NCI-H1048 (cell line): ENCODE measurements around the gene TMEM151A.
"Not testable (repeated sequence)": the region's sequence is repeated elsewhere in the genome, so short reads cannot be mapped to it uniquely, and the experiment has no call there.

Experiments used
- DNase-seq: peaks from one replicate; lab custom pipeline; 2025; lab: John Stamatoyannopoulos, UW

The TMEM151A gene

GRCh38 chr11:66291706-66292542 is at the start of gene TMEM151A:
Gene TMEM151A (plus strand): TSS chr11:66291894. CDS start chr11:66292014, 120 bp downstream.
- no peak for DNase-seq

DNA sequence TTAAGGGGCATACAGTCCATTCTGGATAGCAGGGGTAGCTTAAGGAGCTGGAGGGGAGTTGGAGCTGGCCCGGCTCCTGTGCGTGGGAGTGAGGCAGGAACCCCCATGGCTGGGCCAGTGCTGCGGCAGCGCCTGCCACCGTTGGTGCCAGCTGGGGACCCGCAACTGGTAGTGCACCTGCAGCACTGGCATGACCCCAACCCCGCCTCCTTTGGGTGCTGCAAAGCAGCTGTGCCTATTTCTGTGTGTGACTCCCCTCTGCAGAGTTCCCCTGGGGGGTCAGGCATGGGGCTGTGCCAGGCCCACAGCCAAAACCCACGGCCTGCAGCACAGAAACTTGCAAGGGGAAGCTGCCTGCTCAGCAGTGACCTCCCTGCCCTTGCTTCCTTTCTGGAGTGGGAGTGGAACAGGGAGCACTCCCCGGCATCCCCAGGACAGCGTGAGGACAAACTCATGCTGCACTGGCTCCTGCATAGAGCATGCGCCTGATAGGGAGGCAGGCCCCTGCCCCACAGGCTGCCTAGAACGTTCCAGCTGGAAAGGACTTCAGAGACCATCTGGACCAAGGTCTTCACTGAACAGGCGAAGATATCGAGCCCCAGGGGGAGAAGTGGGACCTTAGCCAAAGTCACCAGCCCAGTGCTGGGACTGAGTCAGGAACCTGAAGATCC is 49.5 kb upstream of the TMEM151A start:
- no peak for DNase-seq

GRCh38 chr11:66243782-66244535 is 47.7 kb upstream of the TMEM151A start:
- no peak for DNase-seq

- no peak for DNase-seq
These were observed 44.4 kb upstream of the TMEM151A start for GRCh38 chr11:66247295-66247694.

GRCh38 chr11:66247801-66248200 is 43.9 kb upstream of the TMEM151A start:
- DNase-seq = no peak

- no peak for DNase-seq
These were observed 42.8 kb upstream of the TMEM151A start for GRCh38 chr11:66248903-66249302.

DNA sequence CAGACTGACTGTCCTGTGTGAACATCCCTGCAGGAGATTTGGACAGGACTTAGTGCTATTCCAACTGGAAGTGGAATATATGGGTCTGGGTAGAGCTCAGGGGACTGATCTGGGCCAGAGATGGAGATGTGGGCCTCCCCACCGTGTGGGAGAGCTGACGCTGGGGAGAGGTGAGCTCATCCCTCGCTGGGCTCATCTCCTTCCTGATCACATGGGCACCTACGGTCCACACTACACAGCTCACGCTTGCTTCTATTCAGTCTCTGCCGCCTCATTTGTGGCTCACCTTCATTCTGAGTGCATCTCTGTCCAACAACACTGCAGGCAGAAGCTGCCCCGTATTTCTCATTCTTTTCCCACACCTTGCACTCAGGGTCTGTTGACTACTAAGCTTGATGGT is 39.9 kb upstream of the TMEM151A start:
- no peak for DNase-seq

- DNase-seq = not testable (repeated sequence)
These were observed 38.6 kb upstream of the TMEM151A start for GRCh38 chr11:66253081-66253480.

GRCh38 chr11:66258473-66258893 is 33.2 kb upstream of the TMEM151A start:
- no peak for DNase-seq

DNA sequence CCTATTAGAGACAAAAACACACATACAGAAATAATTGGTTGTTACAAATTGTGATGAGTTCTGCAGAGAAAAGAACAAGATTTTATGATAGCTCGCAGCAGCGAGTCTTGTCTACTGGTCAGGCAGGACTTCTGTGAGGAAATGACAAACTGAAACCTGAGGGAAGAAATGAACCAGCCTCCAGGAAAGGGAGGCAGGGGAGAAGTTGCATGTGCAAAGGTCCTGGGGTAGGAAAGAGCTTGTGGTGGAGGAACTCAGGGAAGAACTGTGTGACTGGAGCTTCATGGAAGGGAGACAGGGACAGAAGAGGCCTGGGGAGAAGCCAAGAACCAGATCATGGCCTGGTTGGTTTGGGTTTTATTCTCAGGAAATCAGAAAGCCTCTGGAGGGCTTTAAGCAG is 32.5 kb upstream of the TMEM151A start:
- DNase-seq = no peak

DNA sequence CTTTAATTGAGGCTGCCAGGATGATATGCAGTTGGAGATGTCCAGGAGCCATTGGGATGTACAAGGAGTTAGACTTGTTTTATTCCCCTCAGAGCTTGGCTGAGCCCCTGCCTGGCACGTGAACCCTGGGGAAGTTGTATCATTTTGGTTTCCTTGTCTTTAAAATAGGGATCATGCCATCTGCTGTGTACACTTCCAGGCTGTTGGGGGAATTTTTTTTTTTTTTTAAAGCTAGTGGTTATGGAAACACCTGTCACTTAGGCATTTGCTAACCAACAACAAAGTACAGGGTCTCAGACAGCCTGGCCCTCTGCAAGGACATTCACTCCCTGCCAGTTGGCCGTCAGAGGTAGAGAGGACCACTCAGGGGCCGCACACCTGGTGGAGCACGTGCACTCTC is 31.7 kb upstream of the TMEM151A start:
- DNase-seq = no peak

DNA sequence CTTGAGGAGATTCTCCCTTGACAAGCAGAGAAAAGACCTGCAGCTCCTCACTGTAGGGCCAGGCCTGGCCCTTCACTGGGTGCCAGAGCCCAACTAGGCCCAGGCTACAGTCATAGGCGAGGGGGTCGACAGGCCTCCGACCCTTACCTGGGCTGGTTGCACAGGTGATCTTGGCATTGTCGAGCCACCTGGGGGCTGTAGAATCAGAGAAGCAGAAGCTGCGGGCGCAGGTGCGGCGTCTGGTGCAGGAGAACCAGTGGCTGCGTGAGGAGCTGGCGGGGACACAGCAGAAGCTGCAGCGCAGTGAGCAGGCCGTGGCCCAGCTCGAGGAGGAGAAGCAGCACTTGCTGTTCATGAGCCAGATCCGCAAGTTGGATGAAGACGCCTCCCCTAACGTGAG is 30.1 kb upstream of the TMEM151A start:
- no peak for DNase-seq

- no peak for DNase-seq
These were observed 29.5 kb upstream of the TMEM151A start for GRCh38 chr11:66262191-66262590.

DNA sequence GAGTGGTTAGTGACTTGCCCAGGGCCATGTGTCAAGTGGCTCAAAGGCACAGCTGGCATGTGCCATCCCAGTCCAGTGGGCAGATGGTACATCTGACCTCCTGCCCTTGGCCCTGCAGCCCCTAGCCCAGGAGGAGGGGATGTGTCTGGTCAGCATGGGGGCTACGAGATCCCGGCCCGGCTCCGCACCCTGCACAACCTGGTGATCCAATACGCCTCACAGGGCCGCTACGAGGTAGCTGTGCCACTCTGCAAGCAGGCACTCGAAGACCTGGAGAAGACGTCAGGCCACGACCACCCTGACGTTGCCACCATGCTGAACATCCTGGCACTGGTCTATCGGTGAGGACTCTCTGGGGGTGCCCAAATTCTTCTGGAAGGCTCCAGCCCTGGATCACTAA is 29.0 kb upstream of the TMEM151A start:
- no peak for DNase-seq

GRCh38 chr11:66263231-66263630 is 28.5 kb upstream of the TMEM151A start:
- no peak for DNase-seq

DNA sequence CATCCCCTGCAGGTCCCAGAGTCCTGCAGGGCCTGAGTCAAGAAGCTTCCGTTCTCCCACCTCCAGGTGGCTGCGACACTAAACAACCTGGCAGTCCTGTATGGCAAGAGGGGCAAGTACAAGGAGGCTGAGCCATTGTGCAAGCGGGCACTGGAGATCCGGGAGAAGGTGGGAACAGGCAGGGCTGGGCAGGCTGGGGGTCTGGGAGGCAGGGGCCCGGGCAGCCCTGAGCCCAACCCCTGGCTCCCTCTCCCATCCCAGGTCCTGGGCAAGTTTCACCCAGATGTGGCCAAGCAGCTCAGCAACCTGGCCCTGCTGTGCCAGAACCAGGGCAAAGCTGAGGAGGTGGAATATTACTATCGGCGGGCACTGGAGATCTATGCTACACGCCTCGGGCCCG is 27.9 kb upstream of the TMEM151A start:
- no peak for DNase-seq

GRCh38 chr11:66264383-66264782 is 27.3 kb upstream of the TMEM151A start:
- no peak for DNase-seq

GRCh38 chr11:66264914-66265313 is 26.8 kb upstream of the TMEM151A start:
- DNase-seq = no peak

DNA sequence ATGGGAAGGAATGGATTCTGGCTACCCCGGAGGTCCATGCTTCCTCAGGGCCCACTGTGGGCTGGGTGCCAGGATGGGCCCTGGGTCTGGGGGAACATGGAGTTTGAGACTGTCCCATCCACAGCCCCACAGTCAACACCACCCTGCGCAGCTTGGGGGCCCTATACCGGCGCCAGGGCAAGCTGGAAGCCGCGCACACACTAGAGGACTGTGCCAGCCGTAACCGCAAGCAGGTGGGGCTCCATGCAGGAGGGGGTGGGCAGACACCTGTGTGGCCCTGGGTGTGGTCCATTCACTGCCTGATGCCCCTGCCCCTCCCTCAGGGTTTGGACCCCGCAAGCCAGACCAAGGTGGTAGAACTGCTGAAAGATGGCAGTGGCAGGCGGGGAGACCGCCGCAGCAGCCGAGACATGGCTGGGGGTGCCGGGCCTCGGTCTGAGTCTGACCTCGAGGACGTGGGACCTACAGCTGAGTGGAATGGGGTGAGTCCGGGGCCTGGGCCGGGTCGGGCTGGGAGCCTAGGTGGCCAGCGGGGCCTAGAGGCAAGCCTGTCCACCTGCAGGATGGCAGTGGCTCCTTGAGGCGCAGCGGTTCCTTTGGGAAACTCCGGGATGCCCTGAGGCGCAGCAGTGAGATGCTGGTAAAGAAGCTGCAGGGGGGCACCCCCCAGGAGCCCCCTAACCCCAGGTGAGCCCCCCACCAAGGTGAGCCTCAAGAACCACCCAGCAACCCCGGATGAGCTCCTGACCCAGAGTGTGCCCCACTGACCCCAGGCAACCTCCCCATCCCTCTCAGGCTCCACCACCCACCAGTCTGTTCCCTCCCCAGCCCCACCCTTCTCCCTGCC is 25.9 kb upstream of the TMEM151A start:
- no peak for DNase-seq

- DNase-seq = no peak
These were observed 25.2 kb upstream of the TMEM151A start for GRCh38 chr11:66266378-66267038.

DNA sequence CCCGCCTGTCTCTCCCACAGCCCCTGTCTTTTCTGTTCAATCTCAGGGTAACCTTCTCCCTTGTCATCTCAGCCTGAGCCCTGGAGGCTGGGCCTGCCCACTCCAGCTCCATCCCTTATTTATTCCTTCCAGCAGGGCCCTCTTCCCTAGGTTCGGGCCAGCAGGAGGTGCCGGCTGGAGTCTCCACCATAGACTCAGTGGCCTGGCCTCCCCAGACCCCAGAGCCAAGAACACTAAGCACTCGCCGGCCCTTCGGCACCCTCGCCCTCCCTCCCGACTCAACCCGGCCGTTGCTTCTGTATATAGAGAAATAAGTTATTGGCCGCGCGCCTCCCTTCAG is 24.7 kb upstream of the TMEM151A start:
- no peak for DNase-seq
